Hematopoietic multipotent progenitor cell (in vitro differentiated cells): ENCODE data around the gene ACSBG1. TPM values are rescaled to one million over a fixed set of nuclear protein-coding genes. Genes with fewer than 3 reads are reported as not detected.

Source experiments
- DNase-seq, 3 donors: peaks; one replicate each; pipeline ENCODE4 v3.0.0-alpha.2; 2011 to 2015; ENCODE audit warnings: low read depth in 2 of 3, low spot score in 2 of 3
- total RNA-seq: library from RNA; depleted of rRNA; stranded (reverse); fragments of >200 nt; gene quantifications from one replicate; pipeline ENCODE4 v1.2.3, GENCODE V29; 2012

The ACSBG1 gene
- total RNA-seq, 1 donor, result under 0.01 TPM

GRCh38 chr15:78205337-78205736 is 29.0 kb downstream of the ACSBG1 start:
- DNase-seq, result no peak

GRCh38 chr15:78204351-78205309 is 29.7 kb downstream of the ACSBG1 start:
- DNase-seq, result no peak

- DNase-seq, result peak in 1 of 3 donors; percentile 7
Measured at GRCh38 chr15:78203346-78204225, 30.8 kb downstream of the ACSBG1 start.

GRCh38 chr15:78201281-78202190 is 32.8 kb downstream of the ACSBG1 start:
- no peak for DNase-seq

- DNase-seq, result no peak
Measured at GRCh38 chr15:78200276-78200930, 34.0 kb downstream of the ACSBG1 start.

GRCh38 chr15:78197632-78198031 is 36.7 kb downstream of the ACSBG1 start:
- no peak for DNase-seq

GRCh38 chr15:78195735-78196201 is 38.6 kb downstream of the ACSBG1 start:
- DNase-seq, result peak; percentile 34 to 56 (median 45)

- DNase-seq, result no peak
Measured at GRCh38 chr15:78194568-78194925, 39.8 kb downstream of the ACSBG1 start.

- no peak for DNase-seq
Measured at GRCh38 chr15:78193731-78194567, 40.4 kb downstream of the ACSBG1 start.

GRCh38 chr15:78192826-78193594 is 41.4 kb downstream of the ACSBG1 start:
- no peak for DNase-seq

- DNase-seq, result no peak
Measured at GRCh38 chr15:78182821-78183220, 51.5 kb downstream of the ACSBG1 start.

GRCh38 chr15:78182336-78182700 is 52.0 kb downstream of the ACSBG1 start:
- no peak for DNase-seq

- no peak for DNase-seq
Measured at GRCh38 chr15:78179906-78180305, 54.5 kb downstream of the ACSBG1 start.

GRCh38 chr15:78179286-78179840 is 55.0 kb downstream of the ACSBG1 start:
- DNase-seq, result no peak

- DNase-seq, result no peak
Measured at GRCh38 chr15:78178064-78178463, 56.3 kb downstream of the ACSBG1 start.

- DNase-seq, result peak in 1 of 3 donors; percentile 58
Measured at GRCh38 chr15:78177447-78177873, 56.9 kb downstream of the ACSBG1 start.

GRCh38 chr15:78175330-78175729 is 59.0 kb downstream of the ACSBG1 start:
- no peak for DNase-seq

- peak in 2 of 3 donors; percentile 76 to 89 for DNase-seq
Measured at GRCh38 chr15:78174401-78174800, 60.0 kb downstream of the ACSBG1 start.
